Muscle of leg (tissue), 11 donors: Measurements from ENCODE around the gene GLT1D1. TPM values are rescaled to one million over a fixed set of nuclear protein-coding genes. Genes with fewer than 3 reads are reported as not detected.
A peak's percentile ranks its signal among the peaks of the same experiment; 100 is the strongest.

Source experiments
- DNase-seq: peaks from one replicate; pipeline ENCODE4 v3.0.0; 2013
- H3K27ac ChIP-seq: one replicate; pipeline ENCODE4 v1.5.1; 2013; ENCODE audit warnings: mild to moderate bottlenecking, low read length, control low read depth
- H3K27me3 ChIP-seq: one replicate; pipeline ENCODE4 v1.6.1; 2013; ENCODE audit warnings: low read length; ENCODE audit not compliant: control insufficient read depth, insufficient read depth
- H3K36me3 ChIP-seq: one replicate; pipeline ENCODE4 v1.6.1; 2013; ENCODE audit warnings: low read length; ENCODE audit not compliant: control insufficient read depth, insufficient read depth
- H3K4me1 ChIP-seq: one replicate; pipeline ENCODE4 v1.6.1; 2013; ENCODE audit warnings: low read length; ENCODE audit not compliant: control insufficient read depth, insufficient read depth
- H3K4me3 ChIP-seq: one replicate; pipeline ENCODE4 v1.5.1; 2013; ENCODE audit warnings: low read length, control low read depth
- H3K9me3 ChIP-seq: replicated peaks from 2 replicates; pipeline ENCODE4 v1.6.1; 2013; ENCODE audit warnings: low read depth, low read length; ENCODE audit not compliant: control insufficient read depth
- WGBS: methylation state at CpG from one replicate; pipeline ENCODE4 v1.1.5; 2013; ENCODE audit warnings: missing lambda C conversion rate; ENCODE audit not compliant: insufficient coverage; 5-methylcytosine and 5-hydroxymethylcytosine counted together
- polyA plus RNA-seq, 8 donors: library from polyadenylated mRNA; unstranded; fragments of 120-200 nt; gene quantifications; one replicate each; pipeline versions ENCODE4 v1.2.1 to v1.2.3, GENCODE V29; 2013; ENCODE audit warnings: inconsistent platforms in 1 of 8, low replicate concordance in 1 of 8; ENCODE audit not compliant: insufficient read length in 8 of 8, insufficient read depth in 1 of 8
- total RNA-seq: library from RNA; stranded (reverse); fragments of 120-200 nt; gene quantifications from one replicate; pipeline ENCODE4 v1.2.4, GENCODE V29; 2013

Gene GLT1D1
- total and polyA plus RNA-seq, 9 donors, result 0.71 to 1.7 (median 1.0) TPM

- WGBS, result 92% methylated on average over 6 of the region's 6 CpGs
- Histone ChIP-seq H3K36me3 (peaks cover 10% of the 10 kb centered on the region), H3K4me3 (no peak overlapping the region), H3K9me3 (no peaks in the 10 kb centered on the region), H3K27me3 (no peaks in the 10 kb centered on the region), H3K27ac (peak overlapping the region; percentile 48), H3K4me1 (peaks cover 46% of the 10 kb centered on the region)
- DNase-seq, result no peak
These were observed 33.0 kb upstream of the GLT1D1 start for GRCh38 chr12:128820253-128820652.

DNA sequence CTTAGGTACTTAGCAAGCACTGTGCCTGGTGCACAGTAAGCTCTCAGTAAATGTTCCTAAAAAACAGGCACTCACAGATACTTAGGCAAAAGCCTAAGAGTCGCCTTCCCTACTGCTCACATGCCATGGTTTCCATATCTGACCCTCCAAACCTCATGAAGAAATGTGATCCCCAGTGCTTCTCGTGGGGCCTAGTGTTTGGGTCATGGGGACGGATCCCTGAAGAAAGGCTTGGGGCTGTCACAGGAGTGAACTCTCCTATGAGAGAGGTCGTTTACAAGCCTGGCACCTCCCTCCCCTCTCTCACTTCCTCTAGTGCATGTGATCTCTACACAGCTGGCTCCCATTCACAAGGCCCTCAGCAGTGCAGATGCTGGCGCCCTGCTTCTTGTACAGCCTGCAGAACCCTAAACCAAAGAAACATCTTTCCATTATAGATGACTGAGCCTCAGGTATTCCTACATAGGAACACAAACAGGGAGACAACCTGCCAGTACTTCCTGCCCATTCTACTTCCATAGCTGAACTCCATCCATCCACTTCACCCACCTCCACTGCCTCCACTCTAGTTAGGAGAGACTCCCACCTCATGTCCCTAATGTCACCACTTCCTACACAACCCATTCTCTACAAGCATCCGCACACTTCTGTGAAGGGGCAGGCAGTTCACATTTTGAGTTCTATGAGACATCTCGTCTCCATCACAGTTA lies 32.4 kb upstream of the GLT1D1 start:
- Histone ChIP-seq H3K9me3 (no peaks in the 10 kb centered on the region), H3K27me3 (no peaks in the 10 kb centered on the region), H3K36me3 (peaks cover 10% of the 10 kb centered on the region), H3K4me1 (peaks cover 51% of the 10 kb centered on the region), H3K4me3 (no peak overlapping the region), H3K27ac (peak overlapping the region; percentile 48)
- WGBS, result 49% methylated on average over 2 of the region's 7 CpGs
- peak; percentile 72 for DNase-seq

- H3K4me1 ChIP-seq, result peaks cover 48% of the 10 kb centered on the region
- no peaks in the 10 kb centered on the region for H3K9me3 ChIP-seq
- peak overlapping the region; percentile 55 for H3K27ac ChIP-seq
- H3K27me3 ChIP-seq, result no peaks in the 10 kb centered on the region
- WGBS, result under 1% methylated on average over 82 of the region's 88 CpGs
- H3K36me3 ChIP-seq, result peaks cover 10% of the 10 kb centered on the region
- H3K4me3 ChIP-seq, result peak overlapping the region; percentile 71
- no peak for DNase-seq
These were observed 29.9 kb upstream of the GLT1D1 start for GRCh38 chr12:128823216-128823915.

- 3% methylated on average over 55 of the region's 63 CpGs for WGBS
- peak; percentile 97 for DNase-seq
- Histone ChIP-seq H3K27ac (peak within 1 kb of the TSS; percentile 94), H3K4me1 (peaks cover 46% of the 10 kb centered on the region), H3K9me3 (no peaks in the 10 kb centered on the region), H3K36me3 (peaks cover 10% of the 10 kb centered on the region), H3K4me3 (peak within 1 kb of the TSS; percentile 93), H3K27me3 (no peaks in the 10 kb centered on the region)
These were observed 29.1 kb upstream of the GLT1D1 start, which contains the start of gene SLC15A4 for GRCh38 chr12:128823916-128824839. TSS of gene SLC15A4 (minus strand) at chr12:128823958. CDS start at chr12:128823943, 15 bp downstream.

- Histone ChIP-seq H3K27me3 (no peaks in the 10 kb centered on the region), H3K4me3 (no peak overlapping the region), H3K4me1 (peaks cover 42% of the 10 kb centered on the region), H3K27ac (peak overlapping the region; percentile 9), H3K9me3 (no peaks in the 10 kb centered on the region), H3K36me3 (no peaks in the 10 kb centered on the region)
- DNase-seq, result peak; percentile 58
- 50% methylated on average over 1 of the region's 4 CpGs for WGBS
These were observed 27.4 kb upstream of the GLT1D1 start for GRCh38 chr12:128825835-128826234.

DNA sequence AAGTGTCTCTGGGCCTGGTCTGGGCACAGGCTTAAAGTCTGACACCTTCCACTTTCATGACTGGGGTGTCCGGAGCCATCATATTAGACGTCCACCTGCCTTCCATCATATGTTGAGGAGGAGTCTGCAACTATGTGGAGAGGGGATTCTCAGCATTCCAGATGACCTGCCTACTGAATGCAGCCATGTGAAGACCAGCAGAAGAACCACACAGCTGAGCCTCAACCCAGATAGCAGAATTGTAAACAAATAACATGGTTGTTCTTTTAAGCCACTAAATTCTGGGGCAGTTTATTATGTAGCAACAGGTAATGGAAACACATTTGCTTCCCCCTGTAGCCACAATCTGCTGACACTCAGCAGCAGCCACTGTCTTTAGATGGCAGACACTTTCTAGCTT lies 25.6 kb upstream of the GLT1D1 start:
- Histone ChIP-seq H3K9me3 (no peaks in the 10 kb centered on the region), H3K27ac (no peak overlapping the region), H3K4me1 (peaks cover 27% of the 10 kb centered on the region), H3K4me3 (no peak overlapping the region), H3K27me3 (no peaks in the 10 kb centered on the region), H3K36me3 (no peaks in the 10 kb centered on the region)
- no CpG with 5 or more reads among the region's 2 CpGs for WGBS
- DNase-seq, result no peak

DNA sequence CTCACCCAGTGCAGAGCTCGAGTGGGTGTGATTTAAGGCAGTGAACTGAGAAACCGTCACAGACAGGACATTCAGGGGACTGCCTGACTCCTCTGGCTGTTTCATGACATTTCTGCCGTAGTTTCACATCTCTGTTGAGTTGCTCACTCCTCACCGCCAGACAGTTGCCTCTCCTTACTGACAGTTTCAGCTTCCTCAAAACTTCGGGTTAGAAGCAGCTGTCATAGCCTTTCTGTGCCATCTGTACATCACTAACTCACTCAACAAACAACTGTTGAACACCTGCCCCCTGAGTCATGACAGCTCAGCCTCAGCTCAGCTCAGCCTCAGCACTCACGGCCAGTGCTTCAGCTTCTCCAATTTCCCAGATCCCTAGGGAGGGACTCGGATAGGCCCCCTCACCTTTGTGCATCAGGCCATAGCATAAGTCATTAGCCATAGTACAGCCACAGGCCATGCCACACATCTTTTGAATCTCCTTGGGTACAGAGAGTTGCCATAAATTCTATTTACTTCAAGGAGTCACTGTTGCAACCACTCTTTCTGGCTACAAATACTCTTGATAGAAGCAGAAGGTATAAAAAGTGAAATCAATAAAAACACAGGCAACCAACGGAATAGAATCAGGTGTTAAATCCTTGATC lies 23.3 kb upstream of the GLT1D1 start:
- WGBS, result 50% methylated on average over 6 of the region's 8 CpGs
- peak; percentile 67 for DNase-seq
- peak overlapping the region; percentile 62 for H3K27ac ChIP-seq

DNA sequence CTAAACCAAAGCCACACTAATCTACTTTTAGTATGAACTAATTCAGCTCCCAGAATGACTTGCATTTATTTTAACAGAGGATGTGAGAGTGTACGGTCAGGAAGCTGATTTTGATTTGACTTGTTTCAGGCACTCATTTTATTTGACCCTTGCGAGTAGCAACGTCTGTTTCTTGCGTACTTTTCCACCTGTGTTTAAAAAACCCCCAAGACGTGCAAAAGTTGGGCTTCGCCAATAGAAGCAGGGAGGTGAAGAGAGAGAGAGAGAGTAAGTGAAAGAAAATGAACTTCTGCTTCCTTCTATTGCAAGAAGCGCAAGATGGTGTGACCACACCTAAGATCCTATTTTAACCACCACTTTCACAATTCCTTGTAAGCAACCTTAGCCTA lies 22.8 kb upstream of the GLT1D1 start:
- H3K27ac ChIP-seq, result no peak overlapping the region
- H3K4me3 ChIP-seq, result no peak overlapping the region
- 50% methylated on average over 2 of the region's 7 CpGs for WGBS
- no peaks in the 10 kb centered on the region for H3K36me3 ChIP-seq
- no peaks in the 10 kb centered on the region for H3K27me3 ChIP-seq
- no peak for DNase-seq
- peaks cover 12% of the 10 kb centered on the region for H3K4me1 ChIP-seq
- H3K9me3 ChIP-seq, result no peaks in the 10 kb centered on the region

More for the DNA sequence above, 23.3 kb upstream of the GLT1D1 start:
- Histone ChIP-seq H3K4me3 (no peak overlapping the region), H3K4me1 (peaks cover 14% of the 10 kb centered on the region), H3K36me3 (no peaks in the 10 kb centered on the region), H3K27me3 (no peaks in the 10 kb centered on the region), H3K9me3 (no peaks in the 10 kb centered on the region)

GRCh38 chr12:128833418-128833817 lies 19.9 kb upstream of the GLT1D1 start:
- 92% methylated on average over 10 of the region's 10 CpGs for WGBS
- no peak for DNase-seq
- H3K4me3 ChIP-seq, result no peak overlapping the region
- no peaks in the 10 kb centered on the region for H3K9me3 ChIP-seq
- no peaks in the 10 kb centered on the region for H3K36me3 ChIP-seq
- H3K27ac ChIP-seq, result no peak overlapping the region
- H3K27me3 ChIP-seq, result no peaks in the 10 kb centered on the region
- H3K4me1 ChIP-seq, result peaks cover 6% of the 10 kb centered on the region
